ENCODE data around the gene FAM227A.

DNA sequence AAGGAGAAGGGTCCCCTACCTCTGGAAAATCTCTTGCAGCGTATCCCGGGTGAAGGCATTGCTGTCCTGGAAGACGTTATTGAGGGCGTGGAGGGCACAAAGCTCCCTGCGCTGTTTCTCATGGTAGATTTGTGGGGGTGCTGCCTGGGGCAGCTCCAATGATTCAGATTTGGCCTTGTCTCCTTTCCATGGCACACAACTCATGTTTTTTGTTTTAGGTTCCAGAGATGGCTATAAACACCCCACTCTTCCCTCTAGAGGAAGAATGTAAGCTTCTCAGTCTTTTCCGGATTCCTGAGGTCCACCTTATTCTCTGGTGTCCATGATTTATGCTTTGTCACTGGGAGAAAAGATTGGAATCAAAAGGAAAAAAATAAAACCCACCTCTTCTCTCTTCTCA lies 43.6 kb upstream of the FAM227A start:
- peak in 1 of 4 donors; percentile 5 for TF ChIP-seq CTCF (IDR thresholded peaks at IDR 0.05)
- no peak for TF ChIP-seq POLR2A (IDR thresholded peaks at IDR 0.05)
